Ascending aorta (tissue), 2 donors: ENCODE measurements around the gene TDRD12. TPM values are rescaled to one million over a fixed set of nuclear protein-coding genes. Genes with fewer than 3 reads are reported as not detected.
"Not testable (repeated sequence)": the region's sequence is repeated elsewhere in the genome, so short reads cannot be mapped to it uniquely, and the experiment has no call there.

Experiments used
- DNase-seq, 2 donors: peaks; one replicate each; pipeline ENCODE4 v3.0.0-alpha.2; 2019; ENCODE audit warnings: low spot score in 2 of 2
- H3K27ac ChIP-seq, 2 donors: fragments of 200-600 bp; sonication (generic); one replicate each; pipeline ENCODE4 v1.5.1; 2016 to 2017; ENCODE audit warnings: mild to moderate bottlenecking in 1 of 2
- H3K27me3 ChIP-seq: fragments of 200-600 bp; sonication (generic); one replicate; pipeline ENCODE4 v1.5.1; 2017
- H3K36me3 ChIP-seq, 2 donors: fragments of 200-600 bp; sonication (generic); one replicate each; pipeline ENCODE4 v1.5.1; 2016
- H3K4me1 ChIP-seq, 2 donors: fragments of 200-600 bp; sonication (generic); one replicate each; pipeline ENCODE4 v1.5.1; 2016 to 2017; ENCODE audit warnings: mild to moderate bottlenecking in 1 of 2
- H3K4me3 ChIP-seq, 2 donors: fragments of 200-600 bp; sonication (generic); one replicate each; pipeline ENCODE4 v1.5.1; 2016 to 2017; ENCODE audit warnings: mild to moderate bottlenecking in 1 of 2
- H3K9me3 ChIP-seq, 2 donors: fragments of 200-600 bp; sonication (generic); one replicate each; pipeline ENCODE4 v1.5.1; 2016
- CTCF ChIP-seq, 3 experiments: fragments of 200-600 bp in 2 of 3; fragments of 450-650 bp in 1 of 3; sonication (generic) in 2 of 3; IDR thresholded peaks; one replicate each; pipeline ENCODE4 v1.5.1; 2016 to 2019; ENCODE audit warnings: antibody characterized with exemption in 3 of 3, mild to moderate bottlenecking in 1 of 3, moderate library complexity in 1 of 3
- intact Hi-C: fragments of 100-400 bp; cut with DNase I; formaldehyde crosslinking; loops from one replicate; pipeline ENCODE4 v1.15.1; 2023
- total RNA-seq: library from RNA; depleted of rRNA; stranded (reverse); fragments of >200 nt; gene quantifications from one replicate; pipeline ENCODE4 v1.1.0, GENCODE V29; 2016

TDRD12 gene
- total RNA-seq, 1 donor from 2014 or later: 0.11 TPM

GRCh38 chr19:32750441-32751055 lies 31.0 kb downstream of the TDRD12 start:
- no peaks in the 10 kb centered on the region for H3K36me3 ChIP-seq
- intact Hi-C loops: no loop called here
- no peak overlapping the region for H3K4me3 ChIP-seq
- no peak overlapping the region for H3K27ac ChIP-seq
- no peaks in the 10 kb centered on the region for H3K9me3 ChIP-seq
- no peaks in the 10 kb centered on the region for H3K27me3 ChIP-seq
- TF ChIP-seq CTCF (IDR thresholded peaks at IDR 0.05): no peak
- H3K4me1 ChIP-seq: no peaks in the 10 kb centered on the region
- no peak for DNase-seq

- Histone ChIP-seq H3K9me3 (no peaks in the 10 kb centered on the region), H3K36me3 (no peaks in the 10 kb centered on the region), H3K4me1 (no peaks in the 10 kb centered on the region), H3K27ac (no peak overlapping the region), H3K27me3 (no peaks in the 10 kb centered on the region), H3K4me3 (no peak overlapping the region)
- intact Hi-C loops: no loop called here
- TF ChIP-seq CTCF (IDR thresholded peaks at IDR 0.05): no peak
- no peak for DNase-seq
These were observed 31.5 kb downstream of the TDRD12 start for GRCh38 chr19:32751066-32751465.

GRCh38 chr19:32757189-32757588 lies 37.6 kb downstream of the TDRD12 start:
- Histone ChIP-seq H3K4me3 (no peak overlapping the region), H3K36me3 (no peaks in the 10 kb centered on the region), H3K27ac (no peak overlapping the region), H3K4me1 (no peaks in the 10 kb centered on the region), H3K27me3 (no peaks in the 10 kb centered on the region), H3K9me3 (no peaks in the 10 kb centered on the region)
- no peak for TF ChIP-seq CTCF (IDR thresholded peaks at IDR 0.05)
- intact Hi-C loops: no loop called here
- DNase-seq: no peak

GRCh38 chr19:32765365-32765764 lies 45.8 kb downstream of the TDRD12 start:
- H3K36me3 ChIP-seq, H3K27ac ChIP-seq, H3K4me3 ChIP-seq, H3K27me3 ChIP-seq, DNase-seq, H3K4me1 ChIP-seq, intact Hi-C loops, H3K9me3 ChIP-seq: not testable (repeated sequence)

- Histone ChIP-seq H3K4me1 (no peaks in the 10 kb centered on the region), H3K27ac (no peak overlapping the region), H3K9me3 (no peaks in the 10 kb centered on the region), H3K27me3 (no peaks in the 10 kb centered on the region), H3K36me3 (no peaks in the 10 kb centered on the region), H3K4me3 (no peak overlapping the region)
- intact Hi-C loops: no loop called here
- no peak for TF ChIP-seq CTCF (IDR thresholded peaks at IDR 0.05)
- no peak for DNase-seq
These were observed 48.5 kb downstream of the TDRD12 start for GRCh38 chr19:32767951-32768679.

- intact Hi-C loops: no loop called here
- Histone ChIP-seq H3K4me1 (no peaks in the 10 kb centered on the region), H3K9me3 (no peaks in the 10 kb centered on the region), H3K27ac (no peak overlapping the region), H3K4me3 (no peak overlapping the region), H3K36me3 (no peaks in the 10 kb centered on the region), H3K27me3 (no peaks in the 10 kb centered on the region)
- no peak for TF ChIP-seq CTCF (IDR thresholded peaks at IDR 0.05)
- no peak for DNase-seq
These were observed 52.0 kb downstream of the TDRD12 start for GRCh38 chr19:32771596-32771995.
